PC-3 (cell line): ENCODE data around the gene SLC7A5. TPM values are rescaled to one million over a fixed set of nuclear protein-coding genes. Genes with fewer than 3 reads are reported as not detected.

Experiments
- ATAC-seq: fragments of 200-7000 bp; cut with Tn5 transposase; 2 replicates; pipeline ENCODE4 v1.9.1; 2020; ENCODE audit warnings: mild to moderate bottlenecking, moderate library complexity
- BruUV-seq: library from RNA; stranded (reverse); fragments of 400-500 nt; replicated peaks from 2 replicates; lab custom pipeline; 2021; lab: Mats Ljungman, UMichigan
- CTCF ChIA-PET: fragments of 300-600 bp; sonication (Branson Sonifier 250); formaldehyde crosslinking; loops from one replicate; lab custom pipeline; 2022; ENCODE audit warnings: antibody characterized with exemption; lab: Charles Lee
- POLR2A ChIA-PET: fragments of 300-600 bp; sonication (Branson Sonifier 250); formaldehyde crosslinking; loops from one replicate; lab custom pipeline; 2022; ENCODE audit warnings: antibody characterized with exemption; ENCODE audit not compliant: unreplicated experiment; lab: Charles Lee
- DNase-seq: peaks from one replicate; pipeline ENCODE4 v3.0.0-alpha.2; 2015
- H2AFZ ChIP-seq: fragments of 300-600 bp; sonication (generic); 2 replicates; pipeline ENCODE4 v1.6.0; 2016; ENCODE audit warnings: antibody characterized with exemption, low read length
- H3F3A ChIP-seq: fragments of 300-600 bp; sonication (generic); one replicate; pipeline ENCODE4 v1.6.0; 2017; ENCODE audit warnings: antibody characterized with exemption, low read length, control low read depth, mild to moderate bottlenecking; ENCODE audit not compliant: unreplicated experiment
- H3K27ac ChIP-seq: fragments of 300-600 bp; sonication (generic); 2 replicates; pipeline ENCODE4 v1.5.1; 2016; ENCODE audit warnings: mild to moderate bottlenecking, low read length
- H3K27me3 ChIP-seq: fragments of 300-600 bp; sonication (generic); 2 replicates; pipeline ENCODE4 v1.6.1; 2016; ENCODE audit warnings: low read length, mixed read lengths
- H3K36me3 ChIP-seq: fragments of 300-600 bp; sonication (generic); 2 replicates; pipeline ENCODE4 v1.6.1; 2016; ENCODE audit warnings: low read depth, mixed run types, low read length, mixed read lengths
- H3K4me1 ChIP-seq: fragments of 300-600 bp; sonication (generic); 2 replicates; pipeline ENCODE4 v1.5.1; 2016; ENCODE audit warnings: low read length; ENCODE audit not compliant: insufficient read depth
- H3K4me2 ChIP-seq: fragments of 300-600 bp; sonication (generic); 2 replicates; pipeline ENCODE4 v1.6.0; 2016; ENCODE audit warnings: low read length
- H3K4me3 ChIP-seq: fragments of 300-600 bp; sonication (generic); 2 replicates; pipeline ENCODE4 v1.5.1; 2016; ENCODE audit warnings: mild to moderate bottlenecking, low read length, mixed read lengths
- H3K79me2 ChIP-seq: fragments of 300-600 bp; sonication (generic); 2 replicates; pipeline ENCODE4 v1.6.1; 2017; ENCODE audit warnings: low read length, mixed read lengths
- H3K9ac ChIP-seq: fragments of 300-600 bp; sonication (generic); 2 replicates; pipeline ENCODE4 v1.6.0; 2016; ENCODE audit warnings: mild to moderate bottlenecking, low read length
- H3K9me2 ChIP-seq: fragments of 300-600 bp; sonication (generic); replicated peaks from 2 replicates; pipeline ENCODE4 v1.6.1; 2016; ENCODE audit warnings: mixed run types, low read length, mixed read lengths
- H3K9me3 ChIP-seq: fragments of 300-600 bp; sonication (generic); 2 replicates; pipeline ENCODE4 v1.6.1; 2016; ENCODE audit warnings: low read length, mixed read lengths
- H4K20me1 ChIP-seq: fragments of 300-600 bp; sonication (generic); 2 replicates; pipeline ENCODE4 v1.6.1; 2016; ENCODE audit warnings: low read length, mixed read lengths
- CTCF ChIP-seq: fragments of 300-600 bp; sonication (generic); conservative IDR thresholded peaks from 2 replicates; pipeline ENCODE4 v1.5.1; 2017; ENCODE audit warnings: antibody characterized with exemption, low read depth, mild to moderate bottlenecking, low read length
- EZH2 ChIP-seq: fragments of 300-600 bp; sonication (generic); IDR thresholded peaks from one replicate; pipeline ENCODE4 v1.6.1; 2017; ENCODE audit warnings: antibody characterized with exemption, mild to moderate bottlenecking, low read length; ENCODE audit not compliant: unreplicated experiment
- EZH2phosphoT487 ChIP-seq: fragments of 300-600 bp; sonication (generic); IDR thresholded peaks from 2 replicates; pipeline ENCODE4 v1.6.1; 2018; ENCODE audit warnings: mild to moderate bottlenecking, antibody characterized with exemption, low read length, borderline replicate concordance
- intact Hi-C: fragments of 100-400 bp; cut with micrococcal nuclease; formaldehyde crosslinking; loops from 2 replicates; pipeline ENCODE4 v1.9.0; 2023
- total RNA-seq: library from RNA; depleted of rRNA; stranded (reverse); fragments of >200 nt; gene quantifications from 2 replicates; pipeline ENCODE4 v1.2.3, GENCODE V29; 2014

SLC7A5 gene
- total RNA-seq, 1 experiment from 2014 or later: 93.2 TPM

- intact Hi-C loops: loop anchor here (2.0 to 5.0 kb wide), 2 partner anchors 20 to 73 kb away; no protein-coding TSS in a partner anchor
- no peak overlapping the region for H3K27ac ChIP-seq
- H2AFZ ChIP-seq: no peak overlapping the region
- no peaks in the 10 kb centered on the region for H3K9me3 ChIP-seq
- no peaks in the 10 kb centered on the region for H3F3A ChIP-seq
- ATAC-seq (no peak), DNase-seq (peak; percentile 58)
- no peak overlapping the region for H3K4me2 ChIP-seq
- POLR2A ChIA-PET: no interaction called here
- TF ChIP-seq EZH2 (no peak), CTCF (peak; percentile 83)
- H3K9ac ChIP-seq: no peak overlapping the region
- H3K4me3 ChIP-seq: no peak overlapping the region
- BruUV-seq: no TSS peak
- peaks cover 3% of the 10 kb centered on the region; the same call in 1 of the 2 replicates for H4K20me1 ChIP-seq
- peaks cover 88% of the 10 kb centered on the region for H3K79me2 ChIP-seq
- no peaks in the 10 kb centered on the region for H3K27me3 ChIP-seq
- H3K9me2 ChIP-seq: no peaks in the 10 kb centered on the region
- CTCF ChIA-PET: interaction anchor here (0.8 to 1.8 kb wide), 3 partner anchors 15 to 71 kb away, joined by 3 to 5 read pairs (median 4); no protein-coding TSS in a partner anchor
- peaks cover 50% of the 10 kb centered on the region for H3K36me3 ChIP-seq
- peaks cover 24% of the 10 kb centered on the region for H3K4me1 ChIP-seq
Measured at GRCh38 chr16:87850009-87851006, 19.0 kb downstream of the SLC7A5 start.

- H3K4me2 ChIP-seq: no peak overlapping the region
- H2AFZ ChIP-seq: no peak overlapping the region
- peaks cover 85% of the 10 kb centered on the region for H3K79me2 ChIP-seq
- CTCF ChIA-PET: interaction anchor here (0.8 to 1.8 kb wide), 3 partner anchors 16 to 71 kb away, joined by 3 to 5 read pairs (median 4); no protein-coding TSS in a partner anchor
- H3K9me2 ChIP-seq: no peaks in the 10 kb centered on the region
- TF ChIP-seq EZH2 (no peak), EZH2phosphoT487 (no peak), CTCF (no peak)
- no peak overlapping the region for H3K9ac ChIP-seq
- DNase-seq (no peak), ATAC-seq (no peak)
- POLR2A ChIA-PET: no interaction called here
- no peaks in the 10 kb centered on the region; the same call in 1 of the 2 replicates for H4K20me1 ChIP-seq
- BruUV-seq: no TSS peak
- no peaks in the 10 kb centered on the region for H3F3A ChIP-seq
- H3K9me3 ChIP-seq: no peaks in the 10 kb centered on the region
- H3K4me1 ChIP-seq: peaks cover 16% of the 10 kb centered on the region
- no peak overlapping the region for H3K27ac ChIP-seq
- H3K27me3 ChIP-seq: no peaks in the 10 kb centered on the region
- intact Hi-C loops: loop anchor here (2.0 to 5.0 kb wide), 2 partner anchors 21 to 72 kb away; no protein-coding TSS in a partner anchor
- no peak overlapping the region for H3K4me3 ChIP-seq
- peaks cover 50% of the 10 kb centered on the region for H3K36me3 ChIP-seq
Measured at GRCh38 chr16:87849419-87850008, 19.8 kb downstream of the SLC7A5 start.
